Peyer's patch (tissue), 4 donors: ENCODE data around the gene PTPRZ1.

Source experiments
- POLR2A ChIP-seq, 2 donors: fragments of 450-650 bp; IDR thresholded peaks; one replicate each; pipeline ENCODE4 v1.5.1; 2017; ENCODE audit warnings: antibody characterized with exemption in 2 of 2, mild to moderate bottlenecking in 2 of 2, moderate library complexity in 2 of 2
- TF ChIP-seq, protein P1 (sequence below), 6 experiments: fragments of 450-650 bp in 4 of 6; fragments of 200-600 bp in 2 of 6; sonication (generic) in 1 of 6; IDR thresholded peaks; one replicate each; pipeline ENCODE4 v1.5.1; 2017 to 2019; ENCODE audit warnings: antibody characterized with exemption in 6 of 6, mild to moderate bottlenecking in 3 of 6, moderate library complexity in 1 of 6

DNA sequence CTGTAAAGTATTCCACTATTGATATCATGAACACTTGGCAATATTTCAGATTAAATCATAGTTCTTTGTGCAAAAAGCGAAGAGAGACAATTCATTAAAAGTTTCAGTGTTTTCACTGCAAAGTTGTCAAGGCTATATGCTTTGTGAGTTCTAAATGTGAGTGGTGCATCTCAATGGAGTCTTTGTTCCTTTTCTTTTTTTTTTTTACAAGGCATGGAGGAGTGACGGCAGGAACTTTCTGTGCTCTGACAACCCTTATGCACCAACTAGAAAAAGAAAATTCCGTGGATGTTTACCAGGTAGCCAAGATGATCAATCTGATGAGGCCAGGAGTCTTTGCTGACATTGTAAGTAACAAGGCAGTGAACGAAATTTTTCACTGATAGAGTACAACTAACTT, 186.6 kb downstream of the PTPRZ1 start:
- no peak for TF ChIP-seq POLR2A (IDR thresholded peaks at IDR 0.05)
- TF ChIP-seq, protein P1, sequence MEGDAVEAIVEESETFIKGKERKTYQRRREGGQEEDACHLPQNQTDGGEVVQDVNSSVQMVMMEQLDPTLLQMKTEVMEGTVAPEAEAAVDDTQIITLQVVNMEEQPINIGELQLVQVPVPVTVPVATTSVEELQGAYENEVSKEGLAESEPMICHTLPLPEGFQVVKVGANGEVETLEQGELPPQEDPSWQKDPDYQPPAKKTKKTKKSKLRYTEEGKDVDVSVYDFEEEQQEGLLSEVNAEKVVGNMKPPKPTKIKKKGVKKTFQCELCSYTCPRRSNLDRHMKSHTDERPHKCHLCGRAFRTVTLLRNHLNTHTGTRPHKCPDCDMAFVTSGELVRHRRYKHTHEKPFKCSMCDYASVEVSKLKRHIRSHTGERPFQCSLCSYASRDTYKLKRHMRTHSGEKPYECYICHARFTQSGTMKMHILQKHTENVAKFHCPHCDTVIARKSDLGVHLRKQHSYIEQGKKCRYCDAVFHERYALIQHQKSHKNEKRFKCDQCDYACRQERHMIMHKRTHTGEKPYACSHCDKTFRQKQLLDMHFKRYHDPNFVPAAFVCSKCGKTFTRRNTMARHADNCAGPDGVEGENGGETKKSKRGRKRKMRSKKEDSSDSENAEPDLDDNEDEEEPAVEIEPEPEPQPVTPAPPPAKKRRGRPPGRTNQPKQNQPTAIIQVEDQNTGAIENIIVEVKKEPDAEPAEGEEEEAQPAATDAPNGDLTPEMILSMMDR (IDR thresholded peaks at IDR 0.05): no peak
